Tongue (tissue), 2 donors: ENCODE results near the gene KRT25. TPM values are rescaled to one million over a fixed set of nuclear protein-coding genes. Genes with fewer than 3 reads are reported as not detected.
A peak's percentile ranks its signal among the peaks of the same experiment; 100 is the strongest.
"Not testable (repeated sequence)": the region's sequence is repeated elsewhere in the genome, so short reads cannot be mapped to it uniquely, and the experiment has no call there.

Experiments
- DNase-seq: peaks from one replicate; pipeline ENCODE4 v3.0.0-alpha.2; 2015
- total RNA-seq: library from RNA; depleted of rRNA; stranded (reverse); fragments of >200 nt; gene quantifications from one replicate; pipeline ENCODE4 v1.2.3, GENCODE V29; 2014

Gene KRT25
- total RNA-seq, 1 donor from 2014 or later: not detected

- no peak for DNase-seq
These were observed 1.3 kb downstream of the KRT25 start for GRCh38 chr17:40753804-40754203.

- DNase-seq: no peak
These were observed 4.1 kb downstream of the KRT25 start for GRCh38 chr17:40751065-40751464.

- no peak for DNase-seq
These were observed 4.7 kb downstream of the KRT25 start for GRCh38 chr17:40750391-40750790.

GRCh38 chr17:40748666-40749065 lies 6.5 kb downstream of the KRT25 start:
- not testable (repeated sequence) for DNase-seq

- no peak for DNase-seq
These were observed 16.6 kb downstream of the KRT25 start for GRCh38 chr17:40738553-40738952.

- no peak for DNase-seq
These were observed 20.1 kb downstream of the KRT25 start for GRCh38 chr17:40735016-40735415.

GRCh38 chr17:40734018-40734417 lies 21.1 kb downstream of the KRT25 start:
- DNase-seq: no peak

GRCh38 chr17:40730970-40731369 lies 24.2 kb downstream of the KRT25 start:
- DNase-seq: no peak

- DNase-seq: no peak
These were observed 27.5 kb downstream of the KRT25 start for GRCh38 chr17:40727447-40728231.

- DNase-seq: no peak
These were observed 28.2 kb downstream of the KRT25 start for GRCh38 chr17:40726919-40727318.

GRCh38 chr17:40724656-40725055 lies 30.5 kb downstream of the KRT25 start:
- no peak for DNase-seq

GRCh38 chr17:40722241-40722640 lies 32.9 kb downstream of the KRT25 start:
- DNase-seq: no peak

GRCh38 chr17:40720899-40721298 lies 34.2 kb downstream of the KRT25 start:
- DNase-seq: no peak

GRCh38 chr17:40718930-40719329 lies 36.2 kb downstream of the KRT25 start:
- DNase-seq: no peak

GRCh38 chr17:40717776-40718175 lies 37.4 kb downstream of the KRT25 start:
- DNase-seq: no peak

GRCh38 chr17:40714473-40714872 lies 40.7 kb downstream of the KRT25 start:
- peak; percentile 17 for DNase-seq

- DNase-seq: no peak
These were observed 47.4 kb downstream of the KRT25 start for GRCh38 chr17:40707745-40708144.

- DNase-seq: no peak
These were observed 49.5 kb downstream of the KRT25 start for GRCh38 chr17:40705584-40705983.

- no peak for DNase-seq
These were observed 51.5 kb downstream of the KRT25 start, which contains the start of gene KRT24 for GRCh38 chr17:40703652-40704051. TSS of gene KRT24 (minus strand) at chr17:40703752. CDS start at chr17:40703693, 59 bp downstream.

GRCh38 chr17:40702271-40702670 lies 52.9 kb downstream of the KRT25 start:
- DNase-seq: no peak

- peak; percentile 79 for DNase-seq
These were observed 55.3 kb downstream of the KRT25 start for GRCh38 chr17:40699853-40700252.

- DNase-seq: peak; percentile 69
These were observed 55.8 kb downstream of the KRT25 start for GRCh38 chr17:40699371-40699770.
